ENCODE data around the gene MMP23B.
"Not testable (repeated sequence)": the region's sequence is repeated elsewhere in the genome, so short reads cannot be mapped to it uniquely, and the experiment has no call there.

The MMP23B gene

DNA sequence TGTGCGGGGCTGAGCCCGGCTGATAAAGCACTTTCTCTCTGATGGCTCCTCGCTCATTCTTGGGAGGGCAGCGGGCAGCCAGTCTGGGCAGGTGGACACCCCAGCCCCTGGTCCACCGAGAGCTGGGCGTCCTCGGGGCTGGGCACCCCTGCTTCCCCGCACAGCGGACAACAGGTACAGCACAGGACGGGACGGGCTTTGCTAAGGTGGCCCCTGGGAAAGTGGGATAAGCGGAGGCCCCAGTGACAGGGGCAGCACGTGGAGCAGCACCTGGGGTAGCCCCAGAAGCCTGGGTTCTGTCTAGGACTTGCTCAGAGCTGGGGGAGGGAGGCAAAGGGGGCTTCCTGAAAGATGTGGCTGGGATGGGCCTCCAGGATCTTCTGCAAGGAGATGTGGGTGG lies 2.6 kb downstream of the MMP23B start:
- not testable (repeated sequence) for DNase-seq

DNA sequence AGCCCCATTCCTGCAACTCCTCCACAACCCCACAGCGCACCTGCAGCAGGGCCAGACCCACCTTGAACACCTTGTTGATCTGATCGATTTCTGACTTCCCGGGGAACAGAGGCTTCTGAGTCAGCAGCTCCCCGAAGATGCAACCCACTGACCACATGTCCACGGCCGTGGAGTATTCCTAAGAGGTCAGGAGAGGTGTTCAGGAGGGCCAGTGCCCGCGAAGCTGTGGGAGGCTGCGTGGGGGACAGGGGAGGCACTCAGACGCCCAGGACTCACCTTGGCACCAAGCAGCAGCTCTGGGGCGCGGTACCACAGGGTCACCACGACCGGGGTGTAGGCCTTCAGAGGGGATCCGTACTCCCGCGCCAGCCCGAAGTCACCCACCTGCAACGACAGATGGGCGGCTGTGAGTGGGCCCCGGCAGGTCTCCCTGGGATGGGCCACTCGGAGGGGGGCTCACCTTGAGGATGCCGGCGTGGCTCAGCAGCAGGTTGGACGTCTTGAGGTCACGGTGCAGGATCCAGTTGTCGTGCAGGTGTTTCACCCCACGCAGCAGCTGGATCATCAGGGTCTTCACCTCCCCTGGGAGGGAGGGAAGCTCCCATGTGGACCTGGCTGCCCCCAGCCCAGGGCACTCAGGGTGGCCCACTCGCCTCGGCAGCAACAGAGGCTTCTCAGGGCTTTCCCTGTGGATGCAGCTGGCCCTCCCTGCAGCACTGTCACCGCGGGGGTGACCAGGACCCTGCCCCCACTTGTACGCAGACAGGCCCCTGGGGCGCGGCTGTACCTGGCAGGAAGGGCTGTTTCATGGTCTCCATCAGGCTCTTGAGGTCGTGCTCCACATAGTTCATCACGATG lies 4.9 kb downstream of the MMP23B start:
- DNase-seq: not testable (repeated sequence)

DNA sequence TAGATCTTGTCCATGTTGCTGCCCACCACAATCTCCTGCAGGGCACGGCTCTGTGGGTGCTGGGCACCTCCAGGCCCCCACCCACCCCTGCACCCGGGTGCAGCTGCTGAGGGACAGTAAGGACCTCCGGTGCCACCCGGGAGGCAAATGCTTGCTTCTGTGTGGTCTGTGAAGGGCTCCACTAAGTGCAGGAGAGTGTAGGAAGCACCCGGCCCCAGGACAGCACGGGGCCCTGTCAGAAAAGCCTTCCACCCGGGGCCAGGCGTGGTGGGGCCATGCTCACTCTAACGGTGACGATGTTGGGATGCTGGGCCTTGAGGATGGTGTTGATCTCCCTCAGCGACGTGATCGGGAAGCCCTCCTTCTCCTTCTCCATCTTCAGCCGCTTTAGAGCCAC lies 5.5 kb downstream of the MMP23B start:
- DNase-seq: not testable (repeated sequence)

DNA sequence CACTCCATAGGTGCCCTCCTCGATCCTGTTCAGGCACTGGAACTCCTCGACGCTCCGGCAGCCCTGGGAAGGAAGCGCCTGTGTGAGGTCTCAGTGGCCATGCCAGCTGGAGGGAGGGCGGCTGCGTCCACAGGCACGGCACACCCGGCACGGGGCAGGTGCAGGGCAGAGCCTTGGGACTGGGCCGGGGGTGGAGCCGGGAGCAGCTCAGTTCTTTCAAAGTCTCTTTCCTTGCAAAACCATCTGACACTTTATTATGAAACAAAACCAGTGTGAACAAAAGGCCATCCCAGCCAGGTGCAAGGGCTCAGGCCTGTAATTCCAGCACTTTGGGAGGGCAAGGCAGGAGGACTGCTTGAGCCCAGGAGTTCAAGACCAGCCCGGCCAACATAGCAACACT lies 6.6 kb downstream of the MMP23B start:
- DNase-seq: not testable (repeated sequence)

DNA sequence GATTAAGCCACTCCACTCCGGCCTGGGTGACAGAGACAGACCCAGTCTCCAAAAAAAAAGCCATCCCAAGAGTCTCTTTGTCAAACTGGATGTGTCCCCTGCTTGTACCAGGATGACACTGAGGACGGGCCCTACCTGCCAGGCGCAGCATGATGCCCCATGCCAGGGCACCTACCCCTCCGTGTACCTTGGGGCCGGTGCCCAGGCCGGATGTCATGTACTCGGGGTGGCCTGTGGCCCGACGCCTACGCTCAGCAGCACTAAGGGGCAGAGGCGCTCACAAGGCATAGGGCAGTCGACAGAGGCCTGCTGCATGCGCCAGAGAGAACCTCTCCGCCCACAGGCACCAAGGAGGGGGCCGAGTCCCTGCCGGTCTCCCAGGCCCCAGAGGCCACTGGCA lies 7.4 kb downstream of the MMP23B start:
- not testable (repeated sequence) for DNase-seq

DNA sequence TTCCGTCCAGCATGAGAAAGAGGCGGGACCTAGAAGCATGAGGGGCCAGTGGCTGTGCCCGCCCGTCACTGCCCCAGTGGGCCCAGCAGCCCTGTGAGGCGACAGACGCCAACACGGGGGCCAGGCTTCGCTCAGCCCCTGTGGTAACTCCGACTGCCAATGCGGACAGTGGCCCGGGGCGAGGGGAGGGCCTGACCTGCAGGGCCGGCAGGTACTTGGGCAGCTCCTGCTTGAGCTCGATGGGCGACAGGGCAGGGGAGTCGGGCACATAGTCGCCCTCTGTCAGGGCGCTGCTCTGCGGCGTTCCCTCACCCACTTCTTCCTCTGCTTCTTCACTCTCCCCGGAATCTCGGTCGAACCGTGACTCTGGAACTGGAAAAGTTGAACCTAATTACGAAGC lies 8.1 kb downstream of the MMP23B start:
- not testable (repeated sequence) for DNase-seq

DNA sequence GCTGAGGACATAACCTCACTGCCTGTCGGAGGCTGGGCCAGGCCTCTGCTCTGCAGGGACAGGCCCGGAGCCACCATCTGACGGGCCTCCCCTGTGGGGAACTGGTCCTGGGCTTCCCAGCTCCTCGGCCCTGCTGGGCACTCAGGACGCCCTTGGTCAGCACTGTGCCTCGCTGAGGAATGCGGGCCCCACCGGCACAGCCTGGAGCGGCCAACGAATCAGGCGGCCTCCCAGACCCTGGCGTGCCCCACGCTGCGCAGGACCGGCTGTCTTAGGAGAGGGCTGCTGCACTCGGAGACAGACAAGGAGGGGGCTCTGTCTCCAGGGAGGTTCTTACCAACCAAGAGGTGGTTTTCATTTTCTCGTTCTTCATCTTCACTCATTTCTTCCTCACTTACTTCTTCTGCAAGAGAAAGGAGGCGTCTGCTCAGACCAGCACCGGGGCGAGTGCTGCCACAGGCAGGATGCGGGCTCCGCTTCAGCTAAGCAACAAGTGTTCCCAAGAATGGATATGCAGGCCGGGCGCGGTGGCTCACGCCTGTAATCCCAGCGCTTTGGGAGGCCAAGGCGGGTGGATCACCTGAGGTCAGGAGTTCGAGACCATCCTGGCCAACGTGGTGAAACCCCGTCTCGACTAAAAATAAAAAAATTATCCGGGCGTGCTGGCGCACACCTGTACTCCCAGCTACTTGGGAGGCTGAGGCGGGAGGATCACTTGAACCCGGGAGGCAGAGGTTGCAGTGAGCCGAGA lies 8.9 kb downstream of the MMP23B start:
- not testable (repeated sequence) for DNase-seq

DNA sequence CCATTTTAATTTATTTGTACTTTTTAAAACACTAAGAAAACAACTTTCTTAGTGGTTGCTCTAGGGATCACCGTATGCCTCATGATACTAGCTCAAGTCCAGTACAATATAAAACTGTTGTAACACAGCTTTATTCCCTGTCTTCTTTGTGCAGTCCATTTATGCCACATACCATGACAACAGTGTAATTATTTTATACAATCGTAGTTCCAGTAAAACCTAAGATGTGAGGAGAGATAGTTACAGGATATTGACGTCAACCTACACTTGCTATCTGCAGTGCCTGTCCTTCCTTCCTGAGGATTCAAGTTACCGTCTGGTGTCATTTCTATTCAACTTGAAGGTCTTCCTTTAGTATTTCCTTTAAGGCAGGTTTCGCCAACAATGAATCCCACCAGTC lies 14.4 kb downstream of the MMP23B start:
- not testable (repeated sequence) for DNase-seq

DNA sequence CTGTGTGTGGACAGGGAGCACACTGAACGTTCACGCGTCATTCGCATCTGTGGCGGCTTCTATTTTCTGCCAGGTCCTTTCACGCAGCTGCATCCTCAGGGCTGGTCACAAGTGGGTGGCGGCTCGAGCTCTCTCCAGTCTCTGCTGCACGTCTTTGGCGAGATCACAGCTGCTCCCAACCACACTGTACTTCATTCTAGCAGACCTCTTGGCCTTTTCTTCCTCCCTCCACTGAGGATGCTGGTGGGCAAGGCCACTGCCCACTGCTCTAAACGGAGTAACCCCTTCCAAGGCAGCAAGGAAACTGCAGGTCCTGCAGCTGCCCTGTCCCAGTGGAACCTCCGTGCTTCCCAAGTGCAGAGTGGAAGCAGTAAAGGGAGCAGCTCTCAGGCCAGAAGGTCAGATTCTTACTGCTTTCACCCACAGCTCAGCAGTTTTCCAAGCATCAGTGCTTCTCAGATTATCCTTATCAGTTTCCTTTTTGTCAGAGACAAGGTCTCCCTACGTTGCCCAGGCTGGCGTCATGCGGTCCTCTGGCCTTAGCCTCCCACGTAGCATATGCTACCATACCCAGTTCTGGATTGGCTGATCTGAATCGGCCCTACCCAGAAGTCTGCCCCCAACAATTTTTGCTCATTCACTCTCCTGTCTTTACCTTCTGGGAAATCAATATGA lies 15.7 kb downstream of the MMP23B start:
- not testable (repeated sequence) for DNase-seq

DNA sequence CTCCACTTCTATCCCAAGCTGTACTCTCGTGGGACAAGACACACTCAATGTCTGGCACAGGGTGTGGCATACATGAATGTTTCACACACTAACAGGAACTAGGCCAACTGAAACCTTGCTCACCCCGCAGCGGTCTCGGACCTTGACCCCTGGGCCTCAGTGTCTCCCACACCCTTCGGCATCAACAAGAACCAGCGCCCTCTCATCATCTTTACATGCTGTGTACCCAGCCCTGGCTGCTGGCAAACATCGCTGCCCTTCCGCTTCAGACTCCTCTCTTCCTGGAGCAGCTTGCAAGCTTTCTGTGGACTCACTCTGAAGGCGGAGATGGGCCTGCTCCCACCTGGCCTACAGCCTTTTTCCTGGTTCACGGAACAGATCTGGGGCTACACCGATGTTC lies 16.3 kb downstream of the MMP23B start:
- not testable (repeated sequence) for DNase-seq

DNA sequence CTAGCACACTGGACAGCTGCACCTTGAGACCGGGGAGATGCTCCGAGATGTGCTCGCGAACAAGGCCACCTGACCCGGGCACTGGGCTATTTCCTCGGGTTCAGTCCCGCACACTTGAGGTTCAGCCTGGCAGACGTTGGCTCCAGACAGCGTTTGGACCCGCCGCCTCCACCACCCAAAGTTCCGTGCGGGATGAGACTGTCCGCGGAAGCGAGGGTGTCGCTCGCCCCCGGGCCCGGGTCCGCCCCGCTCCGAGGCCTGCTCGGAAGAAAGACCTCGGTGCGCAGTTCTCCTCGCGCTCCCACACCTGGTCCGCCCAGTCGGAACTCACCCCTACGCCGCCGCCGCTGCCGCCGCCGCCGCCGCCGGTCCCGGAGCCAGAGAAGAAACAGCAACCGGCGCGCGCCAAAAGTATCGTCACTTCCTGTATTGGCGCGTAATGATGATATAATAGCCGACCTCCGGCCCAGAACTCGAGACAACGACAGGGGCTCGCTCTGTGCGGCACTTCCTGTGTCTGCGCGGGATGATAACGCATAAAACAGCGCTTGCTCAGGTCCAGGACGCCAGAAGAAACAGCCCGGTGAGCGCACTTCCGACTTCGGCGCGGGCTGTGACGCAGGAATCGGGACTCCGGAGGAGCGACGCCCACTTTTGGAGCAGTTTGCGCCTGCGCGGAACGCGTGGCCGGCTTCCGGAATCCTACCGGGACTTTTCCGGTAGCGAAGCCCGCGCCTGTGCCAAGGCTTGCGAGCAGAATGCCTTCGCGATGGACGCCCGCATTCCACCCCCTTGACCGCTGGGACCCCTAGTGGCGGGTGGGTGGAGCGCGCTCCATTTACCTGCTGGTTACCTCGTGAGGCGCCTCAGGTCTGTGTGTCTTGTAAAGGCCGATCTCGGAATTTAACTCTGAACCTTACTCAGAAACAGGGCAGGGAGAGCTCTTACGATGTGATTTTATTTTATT lies 26.9 kb downstream of the MMP23B start, which contains the start of gene CDK11B:
Gene CDK11B (minus strand): TSS at position 422 of the 967 bp plus-strand sequence. CDS start 1,519 bp downstream, outside the sequence.
- peak; percentile 93 for DNase-seq

DNA sequence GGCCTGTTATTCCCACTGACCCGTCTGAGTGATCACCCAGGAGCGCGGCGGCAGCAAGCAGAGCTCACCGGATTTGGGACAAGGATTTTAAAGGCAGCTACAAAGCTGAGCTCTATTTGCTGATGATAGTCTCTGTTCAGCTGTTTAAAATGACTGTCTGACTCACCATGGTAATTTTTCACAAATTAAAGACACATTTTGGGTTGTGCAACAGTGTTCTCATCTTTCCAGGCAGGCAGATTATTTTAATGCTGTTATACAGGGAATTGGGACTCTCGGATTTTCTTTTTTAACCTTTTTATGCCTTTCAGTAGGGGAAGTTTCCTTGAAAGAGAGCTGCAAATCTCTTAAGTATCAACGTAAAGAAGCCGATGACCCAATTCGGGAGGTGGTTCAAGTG lies 30.4 kb downstream of the MMP23B start:
- DNase-seq: not testable (repeated sequence)

DNA sequence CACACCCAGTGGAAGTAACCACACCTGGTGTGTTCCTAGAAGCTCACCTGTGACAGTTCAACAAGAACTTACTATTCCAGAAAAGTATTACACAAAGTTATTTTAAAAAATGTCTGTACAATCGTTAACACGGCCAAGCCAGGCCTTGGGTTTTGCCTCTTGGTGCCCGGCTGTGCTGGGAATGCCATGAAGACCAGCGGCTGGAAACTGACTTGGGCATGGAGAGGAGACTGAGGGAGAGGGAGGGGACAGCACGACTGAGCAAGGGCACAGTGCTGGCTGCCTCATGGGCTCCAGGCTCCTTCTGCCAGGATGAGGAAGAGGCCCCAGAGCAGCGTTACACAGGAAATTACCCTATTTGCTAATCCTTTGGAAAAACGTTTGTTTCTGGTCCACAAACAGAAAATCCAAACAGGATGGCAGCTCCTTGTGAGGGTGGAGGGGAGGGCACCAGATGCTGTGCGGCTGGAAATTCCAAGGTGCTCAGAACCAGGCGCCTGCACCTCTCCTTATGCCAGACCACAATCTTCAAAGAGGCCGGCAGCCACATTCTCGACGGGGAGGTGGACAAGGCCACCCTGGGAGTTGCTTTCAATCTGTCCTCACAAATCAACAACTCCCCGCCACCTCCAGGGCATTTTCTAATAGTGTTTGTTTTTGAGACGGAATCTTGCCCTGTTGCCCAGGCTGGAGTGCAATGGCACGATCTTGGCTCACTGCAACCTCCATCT lies 31.0 kb downstream of the MMP23B start:
- not testable (repeated sequence) for DNase-seq

DNA sequence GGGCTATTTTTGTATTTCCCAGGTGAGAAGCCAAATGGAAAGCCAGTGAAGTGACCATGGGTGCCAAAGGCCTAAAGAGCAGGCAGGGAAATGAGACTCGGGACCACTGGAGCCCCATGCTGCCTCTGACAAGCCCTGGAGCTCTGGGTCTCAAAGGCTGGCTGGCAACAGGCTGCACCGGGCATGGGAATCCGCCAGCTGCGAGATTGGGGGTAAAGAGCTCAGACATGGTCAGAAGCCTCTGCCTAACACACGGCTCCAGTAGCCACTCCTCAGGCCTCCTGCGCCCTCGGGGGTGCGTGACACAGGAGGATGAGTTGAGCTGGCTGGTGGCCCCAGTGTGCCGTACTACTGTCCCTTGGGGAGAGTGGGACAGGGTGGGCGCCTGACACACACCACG lies 32.3 kb downstream of the MMP23B start:
- DNase-seq: not testable (repeated sequence)

DNA sequence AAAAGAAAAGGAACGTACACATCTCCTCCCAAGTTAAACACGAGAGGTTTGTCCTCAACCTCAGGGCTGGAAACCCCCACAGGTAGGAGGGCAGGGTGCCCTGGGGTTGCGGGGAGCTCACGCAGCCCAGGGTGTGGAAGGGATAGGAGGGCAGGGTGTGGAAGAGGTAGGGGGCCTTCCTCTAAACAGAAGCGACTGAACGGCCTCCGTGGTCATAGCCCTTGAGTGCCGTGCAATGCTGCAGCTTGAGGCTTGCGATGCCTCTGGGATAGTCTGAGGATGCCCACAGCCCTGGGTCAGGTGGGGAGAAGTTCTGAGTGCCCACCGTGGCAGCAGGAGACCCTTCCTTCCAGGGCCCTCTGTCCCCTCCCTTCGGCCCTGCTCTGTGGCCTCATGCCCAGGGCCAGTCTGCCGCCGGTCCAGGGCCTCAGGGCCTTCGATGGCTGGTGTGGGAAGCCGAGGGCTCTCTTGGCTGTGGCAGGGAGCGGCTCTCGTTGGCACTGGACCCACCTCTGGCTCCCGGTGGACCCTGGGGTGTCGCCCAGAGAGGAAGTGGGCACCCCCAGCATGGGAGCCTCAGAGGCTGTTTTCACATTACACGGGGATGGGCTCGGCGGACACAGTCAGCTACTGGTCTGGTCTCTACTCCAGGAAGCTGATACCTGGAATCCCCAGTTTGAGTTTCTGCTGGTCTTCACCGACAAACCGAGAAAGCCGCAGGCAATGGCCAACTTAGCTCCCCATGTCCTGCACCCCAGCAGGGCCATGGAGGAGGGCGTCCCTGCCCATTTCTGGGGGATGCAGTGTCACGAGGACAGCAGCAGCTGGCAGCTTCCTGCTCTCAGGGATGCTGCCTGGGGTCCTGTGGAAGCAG lies 33.2 kb downstream of the MMP23B start:
- no peak for DNase-seq

DNA sequence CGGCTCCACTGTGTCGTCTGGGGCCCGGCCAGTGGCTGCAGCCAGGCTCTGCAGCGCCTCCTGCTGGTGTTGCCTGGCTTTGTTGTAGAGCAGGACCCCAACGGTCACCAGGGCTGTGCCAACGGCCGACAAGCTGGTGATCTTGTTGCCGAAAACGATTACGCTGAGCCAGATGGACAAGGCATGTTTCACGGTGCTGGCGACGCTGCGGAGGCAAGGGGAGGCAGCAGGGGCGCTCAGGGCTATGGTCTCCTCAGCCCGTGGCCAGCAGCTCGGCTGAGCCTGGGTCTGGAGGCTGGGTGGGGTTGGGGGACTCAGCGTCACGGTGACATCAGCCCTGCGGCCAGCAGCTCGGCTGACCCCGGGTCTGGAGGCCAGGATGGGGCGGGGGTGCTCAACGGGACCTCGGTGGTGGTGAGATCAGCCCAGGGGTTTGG lies 33.9 kb downstream of the MMP23B start:
- DNase-seq: no peak

DNA sequence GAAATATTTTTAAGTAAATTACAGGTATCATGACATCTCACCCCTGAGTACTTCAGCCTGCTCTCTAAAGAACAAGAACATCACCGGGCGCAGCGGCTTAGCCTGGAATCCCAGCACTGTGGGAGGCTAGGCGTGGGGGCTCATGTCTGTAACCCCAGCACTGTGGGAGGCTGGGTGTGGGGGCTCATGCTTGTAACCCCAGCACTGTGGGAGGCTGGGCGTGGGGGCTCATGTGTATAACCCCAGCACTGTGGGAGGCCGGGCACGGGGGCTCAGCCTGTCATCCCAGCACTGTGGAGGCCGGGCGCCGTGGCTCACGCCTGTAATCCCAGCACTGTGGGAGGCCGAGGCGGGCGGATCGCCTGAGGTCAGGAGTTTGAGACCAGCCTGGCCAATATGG lies 34.6 kb downstream of the MMP23B start:
- no peak for DNase-seq

DNA sequence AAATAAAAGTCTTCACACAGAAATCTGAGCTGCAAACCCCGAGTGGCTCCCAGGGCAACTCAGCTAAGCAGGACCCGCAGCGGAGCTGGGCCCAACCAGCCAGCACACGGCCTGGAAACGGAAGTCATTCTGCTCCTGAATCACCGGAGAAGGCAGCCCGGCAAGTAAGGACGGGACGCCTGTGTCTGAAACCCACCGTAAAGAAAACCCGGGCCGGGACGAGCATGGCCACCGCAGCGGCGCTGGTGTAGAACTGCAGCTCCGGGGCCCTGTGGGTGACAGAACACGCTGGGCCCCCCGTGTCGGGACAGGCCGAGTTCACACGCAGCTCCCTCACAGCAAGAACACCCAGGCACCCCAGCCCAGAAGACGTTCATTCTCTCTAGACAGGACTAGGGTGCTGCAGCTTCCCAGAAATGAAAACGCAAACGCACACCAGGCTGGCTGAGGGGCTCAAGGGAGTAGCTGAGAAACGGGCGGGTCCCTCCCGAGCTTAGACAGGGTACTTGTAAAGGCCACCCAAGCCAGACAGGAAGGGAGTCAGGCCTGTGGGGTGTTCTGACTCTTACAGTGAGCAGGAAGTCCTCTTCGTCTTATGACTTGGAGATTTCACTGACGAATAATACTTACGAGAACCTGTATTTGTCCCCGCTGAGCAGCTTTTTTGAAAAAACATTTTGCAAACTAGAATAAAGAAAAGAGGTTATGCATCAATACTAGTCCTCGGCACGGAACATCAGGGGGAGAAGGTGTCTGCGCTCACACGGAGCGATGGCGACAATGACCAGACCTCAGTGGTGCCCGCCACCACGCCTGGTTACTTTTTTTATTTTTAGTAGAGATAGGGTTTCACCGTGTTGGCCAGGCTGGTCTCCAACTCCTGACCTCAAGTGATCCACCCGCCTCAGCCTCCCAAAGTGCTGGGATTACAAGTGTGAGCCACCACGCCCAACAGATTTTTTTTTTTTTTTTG lies 37.8 kb downstream of the MMP23B start:
- no peak for DNase-seq

DNA sequence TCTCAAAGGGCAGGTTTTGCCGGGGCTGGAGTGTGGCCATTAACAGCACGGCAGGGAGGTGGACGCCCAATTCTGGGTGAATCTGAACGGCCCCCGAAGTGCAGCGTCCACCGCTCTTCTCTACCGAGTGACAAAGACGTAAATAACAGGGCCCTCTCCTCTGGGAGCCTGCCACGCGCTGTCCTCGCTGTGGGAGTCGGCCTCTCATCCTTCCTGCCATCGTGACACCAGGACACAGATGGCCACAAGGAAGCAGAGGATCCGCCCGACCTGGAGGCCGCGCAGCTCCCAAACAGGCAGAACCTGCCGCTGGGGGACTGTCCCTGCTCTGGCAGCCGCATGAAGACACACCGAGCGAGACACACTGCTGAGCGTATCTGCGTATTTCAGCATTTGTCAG lies 38.9 kb downstream of the MMP23B start:
- DNase-seq: no peak
